Measurements from ENCODE around the gene PMEPA1. TPM values are rescaled to one million over a fixed set of nuclear protein-coding genes. Genes with fewer than 3 reads are reported as not detected.

PMEPA1 gene
- total and polyA plus RNA-seq, 10 of the 15 experiments (the other 5 are each of a cell fraction or from before 2014, with no cell fraction given), result 0.02 to 0.10 (median 0.04) TPM; not detected in 3

DNA sequence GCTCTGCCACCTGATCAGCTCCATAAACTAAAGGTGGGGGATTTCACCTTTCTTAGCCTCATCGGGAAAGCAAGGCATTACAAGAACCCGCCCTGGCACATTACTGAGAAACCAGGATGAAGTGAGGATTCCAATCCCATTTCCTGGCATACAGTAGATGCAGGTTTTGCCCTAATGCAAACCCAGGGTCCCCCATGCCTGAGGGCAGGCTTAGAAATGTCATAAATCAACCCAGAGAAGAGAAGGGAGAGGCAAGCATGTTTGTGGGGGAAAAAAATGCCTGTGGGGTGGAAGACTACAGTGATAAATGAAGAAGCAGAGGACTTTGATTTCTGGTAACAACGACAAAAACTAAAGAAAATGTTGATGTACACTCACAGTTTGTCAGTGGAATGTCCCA, 18.0 kb upstream of the PMEPA1 start:
- H3K79me2 ChIP-seq (ENCODE audit: control insufficient read depth, insufficient read depth, low read length), result no peaks in the 10 kb centered on the region
- intact Hi-C loops (cut with micrococcal nuclease; ENCODE audit: unreplicated experiment) (no loop called here), in situ Hi-C loops (cut with MboI) (no loop called here)
- no peak overlapping the region for H3K4me2 ChIP-seq (ENCODE audit: control insufficient read depth, insufficient read depth)
- no peak overlapping the region for H3K9ac ChIP-seq (ENCODE audit: control insufficient read depth, insufficient read depth, low read length)
- no peaks in the 10 kb centered on the region for H3K4me1 ChIP-seq (ENCODE audit: control insufficient read depth, insufficient read depth, low read length)
- no peak overlapping the region for H3K27ac ChIP-seq (ENCODE audit: control insufficient read depth, insufficient read depth)
- no peak for DNase-seq (ENCODE audit: low read depth, low spot score)
- ChIA-PET CTCF (interaction anchor here (0.6 kb wide), 1 partner anchor 66 kb away, joined by 3 read pairs; no protein-coding TSS in a partner anchor), POLR2A (no interaction called here), RAD21 (ENCODE audit: unreplicated experiment) (no interaction called here), SMC1A (ENCODE audit: uncharacterized antibody, unreplicated experiment) (no interaction called here)
- BruUV-seq (replicated peaks), result no TSS peak
- no peak overlapping the region for H2AFZ ChIP-seq (ENCODE audit: control insufficient read depth, low read depth, low read length)
- H3K9me3 ChIP-seq (replicated peaks; ENCODE audit: control insufficient read depth, insufficient read depth, low read length), result no peaks in the 10 kb centered on the region
- no peak for ATAC-seq
- no peaks in the 10 kb centered on the region; a peak in 3 of 4 replicates for H3K27me3 ChIP-seq (replicated peaks in 1 of 2; ENCODE audit: control insufficient read depth in 2 of 2, insufficient read depth in 2 of 2, low read length in 1 of 2)
- H3K4me3 ChIP-seq, result no peak overlapping the region
- no peak for TF ChIP-seq EGR1 (IDR thresholded peaks at IDR 0.05; ENCODE audit: borderline replicate concordance in 1 of 2, low read depth in 2 of 2, low read length in 2 of 2)
- no peak for TF ChIP-seq TARDBP (IDR thresholded peaks at IDR 0.05; ENCODE audit: borderline replicate concordance)
- no peak for TF ChIP-seq SMAD1 (IDR thresholded peaks at IDR 0.05; ENCODE audit: low read depth, partially characterized antibody)
- TF ChIP-seq, protein P1, sequence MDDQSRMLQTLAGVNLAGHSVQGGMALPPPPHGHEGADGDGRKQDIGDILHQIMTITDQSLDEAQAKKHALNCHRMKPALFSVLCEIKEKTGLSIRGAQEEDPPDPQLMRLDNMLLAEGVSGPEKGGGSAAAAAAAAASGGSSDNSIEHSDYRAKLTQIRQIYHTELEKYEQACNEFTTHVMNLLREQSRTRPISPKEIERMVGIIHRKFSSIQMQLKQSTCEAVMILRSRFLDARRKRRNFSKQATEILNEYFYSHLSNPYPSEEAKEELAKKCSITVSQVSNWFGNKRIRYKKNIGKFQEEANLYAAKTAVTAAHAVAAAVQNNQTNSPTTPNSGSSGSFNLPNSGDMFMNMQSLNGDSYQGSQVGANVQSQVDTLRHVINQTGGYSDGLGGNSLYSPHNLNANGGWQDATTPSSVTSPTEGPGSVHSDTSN (IDR thresholded peaks at IDR 0.05; ENCODE audit: insufficient replicate concordance, low read depth, low read length), result no peak
- H3K36me3 ChIP-seq (ENCODE audit: control insufficient read depth in 2 of 2, insufficient read depth in 2 of 2, low read length in 1 of 2), result no peaks in the 10 kb centered on the region
- 10% methylated on average over 3 of the region's 3 CpGs for WGBS (ENCODE audit: insufficient coverage, insufficient replicate concordance, low lambda C conversion rate, missing lambda C conversion rate)
- no peak for FAIRE-seq
- no peaks in the 10 kb centered on the region for H4K20me1 ChIP-seq (ENCODE audit: control insufficient read depth, insufficient read depth)

DNA sequence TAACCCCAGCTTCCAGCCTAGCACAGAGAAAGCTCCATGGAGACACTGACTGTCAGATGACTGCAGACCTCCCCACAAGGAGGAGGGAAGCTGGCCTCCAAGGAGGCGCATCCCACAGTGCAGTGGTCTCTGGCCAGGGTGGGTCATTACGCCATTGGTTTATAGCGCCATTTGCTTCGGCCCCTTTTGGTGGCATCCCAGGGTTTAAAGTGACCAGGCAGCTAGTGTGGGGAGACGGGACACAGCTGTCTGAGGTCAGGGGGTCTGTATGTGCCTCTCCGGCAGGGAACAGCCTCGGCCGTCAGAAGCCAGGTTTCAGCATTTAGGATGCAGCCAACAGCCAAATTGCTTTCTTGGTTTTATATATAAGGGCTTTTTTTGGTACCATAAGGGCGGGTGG, 15.8 kb upstream of the PMEPA1 start:
- Histone ChIP-seq H3K27me3 (replicated peaks in 1 of 2; ENCODE audit: control insufficient read depth in 2 of 2, insufficient read depth in 2 of 2, low read length in 1 of 2) (no peaks in the 10 kb centered on the region; a peak in 3 of 4 replicates), H3K27ac (ENCODE audit: control insufficient read depth, insufficient read depth) (no peak overlapping the region), H3K9ac (ENCODE audit: control insufficient read depth, insufficient read depth, low read length) (no peak overlapping the region), H4K20me1 (ENCODE audit: control insufficient read depth, insufficient read depth) (0 out of 2 replicates have a peak, but pooled peaks cover 2% of the 10 kb centered on the region), H3K79me2 (ENCODE audit: control insufficient read depth, insufficient read depth, low read length) (no peaks in the 10 kb centered on the region), H3K36me3 (ENCODE audit: control insufficient read depth in 2 of 2, insufficient read depth in 2 of 2, low read length in 1 of 2) (no peaks in the 10 kb centered on the region), H3K4me1 (ENCODE audit: control insufficient read depth, insufficient read depth, low read length) (no peaks in the 10 kb centered on the region), H3K9me3 (replicated peaks; ENCODE audit: control insufficient read depth, insufficient read depth, low read length) (no peaks in the 10 kb centered on the region), H2AFZ (ENCODE audit: control insufficient read depth, low read depth, low read length) (no peak overlapping the region), H3K4me2 (ENCODE audit: control insufficient read depth, insufficient read depth) (no peak overlapping the region), H3K4me3 (no peak overlapping the region)
- WGBS (ENCODE audit: insufficient coverage, insufficient replicate concordance, low lambda C conversion rate, missing lambda C conversion rate), result 53% methylated on average over 9 of the region's 9 CpGs
- intact Hi-C loops (cut with micrococcal nuclease; ENCODE audit: unreplicated experiment) (no loop called here), in situ Hi-C loops (cut with MboI) (no loop called here)
- RAD21 ChIA-PET (ENCODE audit: unreplicated experiment), result no interaction called here
- TF ChIP-seq ZNF207 (IDR thresholded peaks at IDR 0.05; ENCODE audit: borderline replicate concordance) (no peak), KDM1A (IDR thresholded peaks at IDR 0.05; ENCODE audit: borderline replicate concordance) (no peak), FOXM1 (IDR thresholded peaks at IDR 0.05; ENCODE audit: low read depth, low read length) (no peak), RCOR1 (conservative IDR thresholded peaks at IDR 0.05; ENCODE audit: low read depth, low read length) (no peak), SUZ12 (IDR thresholded peaks at IDR 0.05; ENCODE audit: unreplicated experiment) (no peak), NFYA (IDR thresholded peaks at IDR 0.05; ENCODE audit: borderline replicate concordance, low read depth, low read length) (no peak), POLR2A (IDR thresholded peaks at IDR 0.05; ENCODE audit: low read depth, low read length) (no peak), BACH1 (IDR thresholded peaks at IDR 0.05; ENCODE audit: borderline replicate concordance) (no peak), ASH2L (IDR thresholded peaks at IDR 0.05; ENCODE audit: borderline replicate concordance, low read depth) (no peak)
- TF ChIP-seq, protein P2, sequence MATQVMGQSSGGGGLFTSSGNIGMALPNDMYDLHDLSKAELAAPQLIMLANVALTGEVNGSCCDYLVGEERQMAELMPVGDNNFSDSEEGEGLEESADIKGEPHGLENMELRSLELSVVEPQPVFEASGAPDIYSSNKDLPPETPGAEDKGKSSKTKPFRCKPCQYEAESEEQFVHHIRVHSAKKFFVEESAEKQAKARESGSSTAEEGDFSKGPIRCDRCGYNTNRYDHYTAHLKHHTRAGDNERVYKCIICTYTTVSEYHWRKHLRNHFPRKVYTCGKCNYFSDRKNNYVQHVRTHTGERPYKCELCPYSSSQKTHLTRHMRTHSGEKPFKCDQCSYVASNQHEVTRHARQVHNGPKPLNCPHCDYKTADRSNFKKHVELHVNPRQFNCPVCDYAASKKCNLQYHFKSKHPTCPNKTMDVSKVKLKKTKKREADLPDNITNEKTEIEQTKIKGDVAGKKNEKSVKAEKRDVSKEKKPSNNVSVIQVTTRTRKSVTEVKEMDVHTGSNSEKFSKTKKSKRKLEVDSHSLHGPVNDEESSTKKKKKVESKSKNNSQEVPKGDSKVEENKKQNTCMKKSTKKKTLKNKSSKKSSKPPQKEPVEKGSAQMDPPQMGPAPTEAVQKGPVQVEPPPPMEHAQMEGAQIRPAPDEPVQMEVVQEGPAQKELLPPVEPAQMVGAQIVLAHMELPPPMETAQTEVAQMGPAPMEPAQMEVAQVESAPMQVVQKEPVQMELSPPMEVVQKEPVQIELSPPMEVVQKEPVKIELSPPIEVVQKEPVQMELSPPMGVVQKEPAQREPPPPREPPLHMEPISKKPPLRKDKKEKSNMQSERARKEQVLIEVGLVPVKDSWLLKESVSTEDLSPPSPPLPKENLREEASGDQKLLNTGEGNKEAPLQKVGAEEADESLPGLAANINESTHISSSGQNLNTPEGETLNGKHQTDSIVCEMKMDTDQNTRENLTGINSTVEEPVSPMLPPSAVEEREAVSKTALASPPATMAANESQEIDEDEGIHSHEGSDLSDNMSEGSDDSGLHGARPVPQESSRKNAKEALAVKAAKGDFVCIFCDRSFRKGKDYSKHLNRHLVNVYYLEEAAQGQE (IDR thresholded peaks at IDR 0.05; ENCODE audit: low read depth, low read length), result no peak
- SMC1A ChIA-PET (ENCODE audit: uncharacterized antibody, unreplicated experiment), result no interaction called here
- BruUV-seq (replicated peaks), result no TSS peak
- DNase-seq (ENCODE audit: low read depth, low spot score) (no peak), ATAC-seq (no peak), FAIRE-seq (no peak)
- CTCF ChIA-PET, result no interaction called here
- POLR2A ChIA-PET, result no interaction called here
